HUES48 (cell line): ENCODE measurements around the gene ZNF213.

ENCODE experiments used
- H3K27ac ChIP-seq: one replicate; pipeline ENCODE4 v1.7.0; 2013; ENCODE audit warnings: low read depth, low read length, inconsistent platforms
- H3K27me3 ChIP-seq: 2 replicates; pipeline ENCODE4 v1.6.1; 2013; ENCODE audit warnings: mild to moderate bottlenecking, low read length; ENCODE audit not compliant: control insufficient read depth, insufficient read depth
- H3K36me3 ChIP-seq: 2 replicates; pipeline ENCODE4 v1.6.1; 2013; ENCODE audit warnings: low read length; ENCODE audit not compliant: control insufficient read depth, insufficient read depth
- H3K4me1 ChIP-seq: 2 replicates; pipeline ENCODE4 v1.6.1; 2013; ENCODE audit warnings: mild to moderate bottlenecking, low read length; ENCODE audit not compliant: control insufficient read depth, insufficient read depth
- H3K4me3 ChIP-seq: 2 replicates; pipeline ENCODE4 v1.5.1; 2013; ENCODE audit warnings: mild to moderate bottlenecking, low read depth, low read length
- H3K9ac ChIP-seq: 2 replicates; pipeline ENCODE4 v1.6.1; 2013; ENCODE audit warnings: mild to moderate bottlenecking, low read depth, low read length, moderate library complexity
- H3K9me3 ChIP-seq: 2 replicates; pipeline ENCODE4 v1.6.1; 2013; ENCODE audit warnings: low read length; ENCODE audit not compliant: control insufficient read depth, insufficient read depth

Gene ZNF213

GRCh38 chr16:3119701-3120408, 15.0 kb upstream of the ZNF213 start:
- peaks cover 44% of the 10 kb centered on the region for H3K36me3 ChIP-seq
- no peaks in the 10 kb centered on the region for H3K4me1 ChIP-seq
- no peaks in the 10 kb centered on the region for H3K27me3 ChIP-seq
- H3K9me3 ChIP-seq, result no peaks in the 10 kb centered on the region
- no peak overlapping the region for H3K4me3 ChIP-seq
- no peak overlapping the region for H3K9ac ChIP-seq
- H3K27ac ChIP-seq, result no peak overlapping the region

GRCh38 chr16:3120435-3120834, 14.4 kb upstream of the ZNF213 start:
- Histone ChIP-seq H3K27ac (no peak overlapping the region), H3K9me3 (no peaks in the 10 kb centered on the region), H3K4me1 (no peaks in the 10 kb centered on the region), H3K36me3 (peaks cover 42% of the 10 kb centered on the region), H3K4me3 (no peak overlapping the region), H3K27me3 (no peaks in the 10 kb centered on the region), H3K9ac (no peak overlapping the region)

GRCh38 chr16:3121851-3122467, 12.9 kb upstream of the ZNF213 start:
- Histone ChIP-seq H3K9me3 (no peaks in the 10 kb centered on the region), H3K4me3 (no peak overlapping the region), H3K4me1 (no peaks in the 10 kb centered on the region), H3K27me3 (no peaks in the 10 kb centered on the region), H3K36me3 (peaks cover 30% of the 10 kb centered on the region), H3K9ac (no peak overlapping the region), H3K27ac (no peak overlapping the region)

GRCh38 chr16:3122926-3123570, 11.8 kb upstream of the ZNF213 start:
- H3K9me3 ChIP-seq, result no peaks in the 10 kb centered on the region
- no peak overlapping the region for H3K9ac ChIP-seq
- peak overlapping the region; percentile 78; the same call in 1 of the 2 replicates for H3K4me3 ChIP-seq
- no peak overlapping the region for H3K27ac ChIP-seq
- peaks cover 8% of the 10 kb centered on the region; the same call in 1 of the 2 replicates for H3K4me1 ChIP-seq
- H3K36me3 ChIP-seq, result peaks cover 29% of the 10 kb centered on the region
- H3K27me3 ChIP-seq, result no peaks in the 10 kb centered on the region

- no peaks in the 10 kb centered on the region for H3K27me3 ChIP-seq
- peak overlapping the region; percentile 81 for H3K27ac ChIP-seq
- peaks cover 12% of the 10 kb centered on the region; the same call in 1 of the 2 replicates for H3K4me1 ChIP-seq
- peak overlapping the region; percentile 78 for H3K4me3 ChIP-seq
- H3K9ac ChIP-seq, result peak overlapping the region; percentile 11; the same call in 1 of the 2 replicates
- peaks cover 22% of the 10 kb centered on the region for H3K36me3 ChIP-seq
- no peaks in the 10 kb centered on the region for H3K9me3 ChIP-seq
Observed at GRCh38 chr16:3123986-3124886, 10.6 kb upstream of the ZNF213 start.

- Histone ChIP-seq H3K27me3 (no peaks in the 10 kb centered on the region), H3K9ac (no peak overlapping the region), H3K27ac (peak overlapping the region; percentile 48), H3K4me1 (peaks cover 12% of the 10 kb centered on the region; the same call in 1 of the 2 replicates), H3K9me3 (no peaks in the 10 kb centered on the region), H3K36me3 (peaks cover 12% of the 10 kb centered on the region), H3K4me3 (peak overlapping the region; percentile 17; the same call in 1 of the 2 replicates)
Observed at GRCh38 chr16:3127745-3128144, 7.1 kb upstream of the ZNF213 start.

GRCh38 chr16:3129137-3130131, 5.4 kb upstream of the ZNF213 start:
- no peak overlapping the region for H3K9ac ChIP-seq
- H3K4me3 ChIP-seq, result no peak overlapping the region
- no peaks in the 10 kb centered on the region for H3K9me3 ChIP-seq
- H3K27me3 ChIP-seq, result no peaks in the 10 kb centered on the region
- H3K36me3 ChIP-seq, result peaks cover 12% of the 10 kb centered on the region
- peaks cover 12% of the 10 kb centered on the region; the same call in 1 of the 2 replicates for H3K4me1 ChIP-seq
- H3K27ac ChIP-seq, result peak overlapping the region; percentile 26

- Histone ChIP-seq H3K9me3 (no peaks in the 10 kb centered on the region), H3K27me3 (no peaks in the 10 kb centered on the region), H3K9ac (no peak overlapping the region), H3K4me1 (peaks cover 12% of the 10 kb centered on the region; the same call in 1 of the 2 replicates), H3K27ac (no peak overlapping the region), H3K36me3 (peaks cover 12% of the 10 kb centered on the region), H3K4me3 (no peak overlapping the region)
Observed at GRCh38 chr16:3131755-3132377, 3.0 kb upstream of the ZNF213 start.

- H3K4me3 ChIP-seq, result peak overlapping the region; percentile 99
- no peaks in the 10 kb centered on the region for H3K4me1 ChIP-seq
- peak overlapping the region; percentile 98 for H3K9ac ChIP-seq
- peaks cover 3% of the 10 kb centered on the region for H3K36me3 ChIP-seq
- no peaks in the 10 kb centered on the region for H3K9me3 ChIP-seq
- no peaks in the 10 kb centered on the region for H3K27me3 ChIP-seq
- peak overlapping the region; percentile 98 for H3K27ac ChIP-seq
Observed at GRCh38 chr16:3133844-3134243, 985 bp upstream of the ZNF213 start.
